Measurements from ENCODE around the gene OBP2A.
"Not testable (repeated sequence)": the region's sequence is repeated elsewhere in the genome, so short reads cannot be mapped to it uniquely, and the experiment has no call there.

Gene OBP2A

DNA sequence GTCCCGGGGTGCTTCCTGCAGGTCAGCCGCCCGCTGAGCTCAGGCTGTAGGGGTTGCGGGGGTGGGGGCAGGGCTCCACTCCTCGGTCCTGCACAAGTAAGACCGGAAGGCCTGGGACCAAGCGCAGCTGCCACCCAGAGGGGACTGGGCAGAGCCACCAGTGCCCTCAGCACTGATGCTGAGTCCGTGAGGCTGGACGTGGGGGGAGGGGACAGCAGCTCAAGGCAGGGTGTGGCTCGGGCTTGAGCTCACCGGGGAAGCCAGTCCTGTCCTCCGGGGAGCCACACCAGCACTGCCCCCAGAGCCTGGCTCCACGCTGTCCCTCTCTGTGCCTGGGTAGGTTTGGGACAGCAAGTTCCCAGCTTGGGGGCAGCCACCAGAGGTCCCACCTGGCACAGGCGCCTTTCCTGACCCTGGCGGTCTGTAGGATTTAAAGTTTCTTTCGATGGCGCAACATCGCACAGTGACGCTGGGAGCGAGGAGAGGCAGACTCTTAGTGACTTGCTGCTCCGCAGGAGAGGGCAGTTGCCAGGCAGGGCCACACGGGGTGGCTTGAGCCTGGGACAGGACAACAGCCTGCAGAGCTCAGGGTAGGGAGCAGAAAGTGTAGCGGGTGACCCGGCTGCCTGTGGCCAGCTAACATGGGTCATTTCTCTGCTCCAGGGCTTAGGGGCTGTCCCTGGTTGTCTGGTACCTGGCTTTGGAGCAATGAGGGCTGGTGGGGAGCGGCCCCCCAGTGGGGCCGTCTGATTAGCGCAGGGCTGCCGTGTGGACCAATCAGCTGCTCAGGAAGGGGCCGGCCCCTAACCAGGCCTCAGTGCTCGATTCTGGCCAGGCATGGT lies 19.0 kb upstream of the OBP2A start:
- no peak for DNase-seq (ENCODE audit: low spot score)

DNA sequence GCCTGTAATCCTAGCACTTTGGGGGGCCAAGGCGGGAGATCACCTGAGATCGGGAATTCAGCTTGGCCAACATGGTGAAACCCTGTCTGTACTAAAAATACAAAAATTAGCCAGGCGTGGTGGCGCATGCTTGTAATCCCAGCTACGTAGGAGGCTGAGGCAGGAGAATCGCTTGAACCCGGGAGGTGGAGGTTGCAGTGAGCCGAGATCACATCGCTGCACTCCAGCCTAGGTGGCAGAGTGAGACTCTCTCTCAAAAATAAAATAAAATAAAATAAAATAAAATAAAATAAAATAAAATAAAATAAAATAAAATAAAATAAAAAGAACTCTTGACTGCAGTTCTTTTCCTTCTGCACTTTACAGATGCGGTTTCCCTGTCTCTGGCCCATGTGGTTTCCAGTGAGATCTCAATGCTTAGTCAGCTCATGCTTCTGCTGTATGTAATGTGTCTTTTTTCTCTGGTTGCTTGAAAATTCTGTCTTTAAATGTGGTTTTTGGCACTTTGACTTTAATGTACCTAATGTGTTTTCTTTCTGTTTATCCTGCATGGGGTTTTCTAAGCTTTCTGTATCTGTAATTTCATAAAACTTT lies 17.0 kb upstream of the OBP2A start:
- DNase-seq (ENCODE audit: low spot score) = not testable (repeated sequence)

DNA sequence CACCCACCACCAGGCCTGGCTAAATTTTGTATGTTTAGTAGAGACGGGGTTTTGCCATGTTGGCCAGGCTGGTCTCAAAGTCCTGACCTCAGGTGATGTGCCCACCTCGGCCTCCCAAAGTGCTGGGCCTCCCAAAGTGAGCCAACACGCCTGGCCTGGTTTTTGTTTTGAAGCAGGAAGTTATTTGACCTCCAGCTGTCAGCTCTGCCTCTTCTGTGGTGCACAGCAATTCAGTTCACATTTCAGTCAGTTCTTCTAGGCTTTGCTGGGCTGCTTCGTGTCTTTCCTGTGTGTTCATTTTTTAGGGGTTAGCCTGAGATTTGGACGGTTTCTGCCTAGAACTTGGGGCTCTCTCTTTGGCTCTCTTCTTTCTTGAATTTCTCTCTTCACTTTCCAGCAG lies 15.8 kb upstream of the OBP2A start:
- DNase-seq (ENCODE audit: low spot score) = no peak

DNA sequence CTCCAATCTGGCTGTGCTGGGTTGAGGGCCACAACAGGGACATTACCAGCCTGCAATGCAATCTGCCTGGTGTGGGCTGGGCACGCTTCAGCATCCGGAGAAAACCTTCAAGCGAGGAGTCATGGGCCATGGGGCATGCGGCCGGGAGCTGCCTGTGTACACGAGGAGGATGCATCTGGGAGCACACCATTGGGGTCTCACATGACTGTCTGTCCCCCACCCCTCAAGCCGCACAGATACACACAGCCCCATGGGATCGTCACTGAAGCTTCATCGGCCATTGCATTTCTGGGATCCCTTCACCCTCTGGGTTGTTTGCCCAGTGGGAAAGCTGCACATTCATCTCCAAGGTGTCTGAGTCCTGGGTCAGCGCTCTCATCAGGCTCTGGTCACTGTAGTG lies 14.8 kb upstream of the OBP2A start:
- no peak for DNase-seq (ENCODE audit: low spot score)

DNA sequence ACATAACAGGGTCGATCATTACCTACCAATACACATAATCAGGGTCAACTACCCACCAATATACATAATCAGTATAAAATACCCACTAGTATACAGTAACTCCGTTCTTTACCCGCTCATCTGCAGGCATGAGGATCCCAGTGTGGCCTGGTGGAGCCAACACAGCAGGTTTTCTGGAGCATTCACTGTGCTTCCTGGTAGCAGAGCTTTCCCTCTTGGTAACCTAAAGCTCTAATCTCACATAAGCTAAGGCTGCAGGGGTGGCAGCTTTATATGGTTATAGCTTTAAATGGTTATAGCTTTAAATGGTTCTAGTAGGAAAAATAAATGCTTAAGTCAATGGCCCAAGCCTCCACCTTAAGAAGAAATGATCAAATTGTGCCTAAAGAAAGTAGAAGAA lies 12.8 kb upstream of the OBP2A start:
- DNase-seq (ENCODE audit: low spot score) = no peak

DNA sequence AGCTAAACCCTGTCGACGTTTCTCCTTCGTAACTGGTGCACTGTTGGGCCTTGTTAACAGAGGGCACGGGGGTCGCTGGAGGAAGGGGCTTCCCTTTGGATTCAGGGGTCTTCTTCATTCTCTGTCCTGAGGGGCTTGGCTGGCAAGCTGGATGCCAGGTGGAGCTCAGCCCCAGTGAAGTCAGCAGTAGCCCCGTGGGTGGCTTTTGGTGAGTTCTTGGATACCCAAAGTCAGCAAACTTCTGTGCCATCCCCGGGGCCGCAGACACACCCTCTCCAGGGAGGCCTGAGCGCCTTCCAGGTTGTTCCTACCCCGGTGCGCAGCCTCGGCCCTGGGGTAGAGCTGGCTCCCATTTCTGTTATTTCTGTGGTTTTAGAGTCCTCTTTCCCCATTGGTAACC lies 12.3 kb upstream of the OBP2A start:
- no peak for DNase-seq (ENCODE audit: low spot score)

DNA sequence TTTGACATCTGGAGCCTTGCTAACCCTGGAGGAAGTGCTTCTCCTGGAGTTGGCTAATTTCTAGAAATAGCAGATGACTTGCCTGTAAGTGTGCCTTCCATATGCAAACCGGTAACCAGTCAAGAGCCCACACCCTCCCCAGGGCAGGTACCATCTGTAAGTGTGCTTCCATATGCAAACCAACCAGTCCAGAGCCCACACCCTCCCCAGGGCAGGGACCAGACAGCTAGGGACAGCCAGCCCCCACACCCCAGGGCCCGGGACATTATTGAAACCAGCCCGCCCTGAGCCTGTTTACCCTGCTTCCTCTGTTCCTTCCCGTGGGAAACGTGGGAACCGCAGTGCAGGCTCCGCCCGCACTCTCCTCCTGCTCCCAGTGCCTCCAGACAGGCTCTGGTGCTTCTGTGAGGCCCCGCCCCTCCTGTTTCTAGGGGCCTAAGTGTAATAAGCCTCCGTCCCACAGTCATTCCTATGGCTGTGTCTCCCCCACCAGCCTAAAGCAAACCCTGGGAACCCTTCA lies 11.7 kb upstream of the OBP2A start:
- not testable (repeated sequence) for DNase-seq (ENCODE audit: low spot score)

DNA sequence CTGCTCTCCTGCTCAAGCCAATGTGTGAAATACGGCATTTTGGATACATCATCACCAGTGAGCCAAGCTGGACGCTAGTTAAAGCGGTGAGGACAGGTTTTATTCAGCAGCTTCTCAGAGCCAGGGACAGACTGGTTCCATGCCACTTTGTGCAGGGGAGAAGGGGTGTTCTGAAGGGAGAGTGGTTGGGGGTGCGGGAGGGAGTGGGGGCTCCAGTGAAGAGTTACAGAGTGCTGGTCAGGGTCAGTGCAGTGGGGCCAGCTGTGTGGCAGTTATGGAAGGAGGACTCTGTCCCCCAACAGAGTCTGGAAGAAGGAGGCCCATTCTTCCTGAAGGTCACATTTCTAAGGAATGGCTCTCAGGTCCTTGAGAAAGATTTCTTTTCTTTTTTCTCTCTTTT lies 11.1 kb upstream of the OBP2A start:
- not testable (repeated sequence) for DNase-seq (ENCODE audit: low spot score)

DNA sequence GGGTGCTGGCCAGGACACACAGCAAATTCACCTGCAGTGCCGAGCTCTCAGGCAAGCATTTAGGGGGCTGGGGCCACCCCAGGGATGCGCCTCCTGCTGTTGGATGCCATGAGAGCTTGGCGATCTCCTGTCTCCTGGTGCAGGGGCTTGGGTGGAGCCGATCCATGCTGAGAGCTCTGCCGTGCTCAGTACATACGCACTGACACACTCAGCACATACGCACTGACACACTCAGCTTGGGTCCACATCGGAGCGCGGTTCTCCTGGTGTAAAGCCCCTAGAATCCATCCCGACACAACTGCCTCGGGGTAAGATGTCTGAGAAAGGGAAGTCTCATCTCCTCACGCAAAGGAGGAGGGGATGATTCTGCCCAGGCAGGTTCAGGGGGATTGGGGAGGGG lies 10.3 kb upstream of the OBP2A start:
- not testable (repeated sequence) for DNase-seq (ENCODE audit: low spot score)

DNA sequence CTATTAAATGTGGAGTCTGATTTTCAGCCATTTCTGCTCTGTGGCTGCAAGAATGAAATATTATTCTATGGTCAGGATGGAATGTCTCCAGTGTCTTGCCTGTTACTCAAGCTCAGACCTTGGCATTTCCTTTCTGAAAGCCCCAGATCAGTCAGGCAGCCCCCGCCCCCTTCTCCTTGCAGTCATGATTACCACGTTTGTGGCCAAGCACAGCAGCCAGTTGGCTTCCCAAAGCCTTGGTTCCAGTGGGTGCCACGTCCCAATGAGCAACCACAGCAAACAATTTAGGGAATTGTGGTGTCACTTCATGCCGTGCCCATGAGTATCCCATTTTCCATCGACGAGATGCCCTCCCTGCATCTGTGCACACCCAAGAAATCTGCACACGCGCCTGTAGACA lies 9.7 kb upstream of the OBP2A start:
- DNase-seq (ENCODE audit: low spot score) = peak; percentile 51

DNA sequence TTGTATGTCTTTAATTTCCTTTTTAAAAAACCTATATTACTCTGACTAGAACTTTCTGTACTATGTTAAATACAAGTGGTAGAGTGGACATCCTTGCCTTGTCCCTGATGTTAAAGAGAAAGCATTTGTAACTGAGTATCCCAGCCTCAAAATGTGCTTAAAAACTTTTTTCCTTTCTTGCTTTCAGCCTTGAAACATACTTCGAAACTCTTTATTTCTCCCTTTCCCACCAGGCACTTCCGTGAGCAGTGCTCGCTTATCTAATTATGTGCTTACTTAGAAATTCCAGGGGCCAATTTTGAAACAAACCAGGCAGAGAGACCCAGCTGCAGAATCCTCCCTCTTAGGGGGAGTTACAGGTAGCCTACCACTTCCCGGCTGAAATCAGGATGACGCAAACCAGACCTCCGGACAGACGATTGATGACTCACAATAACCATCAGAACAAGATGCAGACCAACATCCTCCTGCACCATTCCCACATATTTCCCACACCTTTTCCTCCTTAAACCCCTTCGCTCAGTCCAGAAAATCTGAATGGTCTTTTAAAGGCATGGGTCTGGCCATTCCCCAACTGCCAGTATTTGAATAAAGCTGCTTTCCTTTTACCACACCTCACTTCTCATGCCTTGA lies 2.5 kb upstream of the OBP2A start:
- DNase-seq (ENCODE audit: low spot score) = not testable (repeated sequence)

DNA sequence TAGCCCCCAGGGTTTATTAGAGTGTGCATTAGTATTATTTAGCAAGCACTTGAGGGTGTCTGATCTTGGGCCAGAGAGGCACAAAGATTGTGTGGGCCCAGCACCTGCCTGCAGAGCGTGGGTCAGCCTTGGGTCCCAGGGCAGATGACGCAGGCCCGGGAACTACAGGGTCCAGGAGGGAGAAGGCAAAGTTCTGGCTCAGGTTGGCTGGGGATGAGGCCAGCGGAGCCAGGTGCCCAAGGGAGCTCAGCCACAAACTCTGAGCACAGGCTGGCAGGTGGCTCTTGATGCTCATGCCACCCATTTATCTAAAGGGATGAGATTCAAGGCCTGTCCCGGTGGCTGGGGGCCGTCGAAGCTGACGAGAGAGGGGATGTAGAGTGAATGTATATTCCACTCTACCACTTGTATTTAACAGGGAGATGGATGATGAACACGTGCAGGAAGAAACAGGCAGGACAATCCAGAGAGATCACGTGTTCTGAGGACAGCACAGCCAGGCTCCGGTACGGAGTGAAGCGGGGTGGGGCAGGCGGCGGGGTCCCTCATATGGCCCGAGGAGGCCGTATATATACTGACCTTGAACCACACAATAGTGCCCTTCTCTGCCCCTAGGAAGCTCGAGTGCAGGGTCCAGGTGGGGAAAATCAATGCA lies 818 bp upstream of the OBP2A start:
- DNase-seq (ENCODE audit: low spot score) = no peak

DNA sequence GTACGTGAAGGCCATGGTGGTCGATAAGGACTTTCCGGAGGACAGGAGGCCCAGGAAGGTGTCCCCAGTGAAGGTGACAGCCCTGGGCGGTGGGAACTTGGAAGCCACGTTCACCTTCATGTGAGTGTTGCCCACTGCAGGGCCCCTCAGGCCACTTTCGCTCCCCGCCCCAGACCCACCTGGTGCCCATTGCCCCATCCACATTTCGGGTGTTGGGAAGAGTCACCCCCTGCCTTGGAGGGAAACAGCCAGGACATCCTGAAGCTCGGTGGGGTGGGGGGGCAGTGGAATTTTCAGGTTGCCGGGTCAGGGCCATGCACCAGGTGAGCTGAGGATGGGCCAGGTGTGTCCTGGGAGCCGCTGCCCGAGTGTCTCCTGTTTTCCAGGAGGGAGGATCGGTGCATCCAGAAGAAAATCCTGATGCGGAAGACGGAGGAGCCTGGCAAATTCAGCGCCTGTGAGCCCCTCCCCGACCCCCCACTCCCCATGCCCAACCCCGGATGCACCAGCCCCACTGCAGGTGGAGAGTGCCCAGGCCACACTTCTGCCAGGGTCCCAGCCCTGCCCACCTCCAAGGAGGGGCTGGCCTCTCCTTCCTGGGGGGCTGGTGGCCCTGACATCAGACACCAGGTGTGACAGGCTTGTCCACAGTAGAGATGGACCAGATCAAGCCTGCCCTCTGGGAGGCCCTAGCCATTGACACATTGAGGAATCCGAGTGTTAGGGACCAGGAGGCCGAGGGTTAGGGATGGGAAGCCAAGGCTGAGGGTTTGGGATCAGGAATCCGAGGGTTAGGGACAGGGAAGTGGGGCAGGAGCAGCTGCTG lies 1.1 kb downstream of the OBP2A start:
- DNase-seq (ENCODE audit: low spot score) = not testable (repeated sequence)

DNA sequence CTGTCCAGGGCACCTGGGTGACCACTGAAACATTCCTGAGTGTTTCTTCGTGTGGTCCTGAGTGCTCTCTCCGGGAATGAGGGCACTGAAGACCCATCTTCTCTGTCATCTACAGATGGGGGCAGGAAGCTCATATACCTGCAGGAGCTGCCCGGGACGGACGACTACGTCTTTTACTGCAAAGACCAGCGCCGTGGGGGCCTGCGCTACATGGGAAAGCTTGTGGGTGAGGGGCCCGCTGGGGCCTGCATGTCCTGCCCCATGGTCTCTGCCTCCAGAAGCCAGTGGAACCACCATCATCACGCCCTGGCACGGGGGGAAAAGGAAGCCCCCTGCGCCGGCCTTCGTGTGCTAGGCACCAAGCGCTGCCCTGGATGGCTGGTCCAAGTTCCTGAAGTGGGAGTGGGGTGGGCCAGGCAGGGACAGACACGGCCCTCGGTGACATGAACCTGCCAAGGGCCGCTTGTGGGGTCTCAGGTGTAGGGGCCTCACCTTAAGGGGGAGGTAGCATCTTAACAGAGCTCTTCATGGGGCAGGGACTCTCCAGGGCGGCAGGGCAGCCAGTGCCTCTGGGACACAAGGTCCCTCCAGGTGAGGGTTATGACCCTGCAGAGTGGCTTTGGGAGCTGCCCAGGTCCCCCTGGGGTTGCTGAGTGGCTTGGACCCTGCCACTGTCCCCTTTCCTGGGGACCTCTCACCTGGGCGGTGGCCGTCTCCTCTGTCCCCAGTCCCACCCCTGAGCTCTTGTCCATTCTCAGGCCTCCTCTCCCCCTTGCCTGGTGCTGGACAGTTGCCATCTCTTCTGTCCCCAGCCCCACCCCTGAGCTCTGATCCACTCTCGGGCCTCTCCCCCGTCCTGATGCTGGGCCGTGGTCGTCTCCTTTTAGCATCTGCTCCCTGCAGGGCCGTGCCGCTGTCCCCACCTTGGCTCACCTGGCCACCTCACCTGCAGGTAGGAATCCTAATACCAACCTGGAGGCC lies 2.1 kb downstream of the OBP2A start:
- no peak for DNase-seq (ENCODE audit: low spot score)

DNA sequence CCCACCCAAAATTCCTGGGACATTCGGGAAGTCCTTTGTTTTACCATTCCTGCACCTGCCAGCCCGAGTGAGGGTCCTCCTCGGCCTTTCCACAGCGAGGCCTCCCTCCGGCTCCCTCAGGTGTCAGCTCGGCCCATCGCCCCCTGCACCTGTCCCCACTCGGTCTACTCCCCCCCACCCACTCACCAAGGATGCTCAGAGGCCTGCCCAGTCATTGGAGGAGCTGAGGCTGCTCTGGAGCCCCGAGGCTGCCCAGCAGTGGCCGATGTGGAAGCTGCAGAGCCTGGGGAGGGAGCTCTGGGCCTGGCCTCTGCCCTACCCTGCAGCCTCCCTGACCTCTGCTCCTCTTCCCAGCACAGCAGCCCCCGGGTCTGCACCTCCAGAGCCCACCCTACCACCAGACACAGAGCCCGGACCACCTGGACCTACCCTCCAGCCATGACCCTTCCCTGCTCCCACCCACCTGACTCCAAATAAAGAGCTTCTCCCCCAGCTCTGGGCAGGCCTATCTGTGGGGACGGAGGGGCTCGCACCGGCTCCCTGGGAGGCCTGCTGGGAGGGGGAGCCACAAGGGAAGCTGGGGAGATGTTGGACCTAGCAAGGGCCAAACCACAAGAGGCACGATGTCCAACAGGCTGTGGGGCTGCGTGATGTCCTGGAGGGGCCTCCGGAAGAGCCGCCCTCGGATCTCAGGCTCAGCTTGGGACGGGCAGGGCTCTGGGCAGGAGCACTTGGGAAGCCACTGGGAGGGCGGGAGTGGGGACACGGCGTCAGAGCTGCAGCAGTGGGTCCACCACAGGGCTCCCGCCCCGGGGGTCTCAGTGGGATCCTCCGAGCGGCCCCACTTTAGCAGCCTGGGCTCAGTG lies 3.8 kb downstream of the OBP2A start:
- DNase-seq (ENCODE audit: low spot score) = not testable (repeated sequence)

DNA sequence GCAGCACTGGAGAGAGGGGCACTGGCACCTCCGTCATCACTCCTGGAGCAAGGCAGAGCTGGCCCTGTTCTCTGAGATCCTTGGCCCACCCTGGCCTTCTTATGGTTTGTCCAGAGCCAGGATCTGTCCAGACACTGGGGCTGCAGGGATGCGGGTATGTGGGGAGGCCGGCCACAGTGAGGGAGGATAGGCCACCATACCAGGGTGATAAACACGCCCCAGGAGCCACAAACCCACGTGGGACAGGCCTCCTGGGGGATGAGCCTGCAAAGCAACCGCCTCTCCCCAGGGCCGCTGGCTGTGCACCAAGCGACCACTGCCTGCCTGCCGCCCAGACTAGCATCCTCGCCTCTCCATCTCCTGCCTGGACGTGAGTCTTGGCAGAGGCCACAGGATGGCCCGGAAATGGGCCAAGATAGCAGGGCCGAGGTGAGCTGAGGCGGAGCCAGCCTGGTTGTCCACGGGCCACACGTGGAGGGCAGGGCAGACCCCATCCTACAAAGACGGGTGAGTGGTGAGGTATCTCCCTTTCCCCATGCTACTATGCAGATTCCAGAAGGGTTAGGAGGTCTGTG lies 4.5 kb downstream of the OBP2A start:
- DNase-seq (ENCODE audit: low spot score) = no peak

DNA sequence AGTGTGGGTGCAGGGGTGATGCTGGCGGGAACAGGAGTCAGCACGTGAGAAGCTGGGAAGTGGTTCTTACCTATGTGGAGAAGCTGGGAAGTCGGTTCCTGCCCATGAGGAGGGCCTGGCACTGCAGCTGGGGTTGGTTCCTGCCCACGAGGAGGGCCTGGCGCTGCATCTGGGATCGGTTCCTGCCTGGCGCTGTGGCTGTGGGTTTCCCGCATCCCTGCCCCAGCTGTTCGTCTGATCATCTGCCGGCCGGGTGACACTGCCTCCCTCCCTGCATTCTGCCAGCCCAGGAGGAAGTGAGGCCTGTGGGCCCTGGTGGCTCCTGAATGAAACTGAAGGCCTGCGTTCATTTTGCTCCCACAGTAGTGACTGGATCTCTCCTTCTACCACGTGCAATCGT lies 5.1 kb downstream of the OBP2A start:
- no peak for DNase-seq (ENCODE audit: low spot score)

DNA sequence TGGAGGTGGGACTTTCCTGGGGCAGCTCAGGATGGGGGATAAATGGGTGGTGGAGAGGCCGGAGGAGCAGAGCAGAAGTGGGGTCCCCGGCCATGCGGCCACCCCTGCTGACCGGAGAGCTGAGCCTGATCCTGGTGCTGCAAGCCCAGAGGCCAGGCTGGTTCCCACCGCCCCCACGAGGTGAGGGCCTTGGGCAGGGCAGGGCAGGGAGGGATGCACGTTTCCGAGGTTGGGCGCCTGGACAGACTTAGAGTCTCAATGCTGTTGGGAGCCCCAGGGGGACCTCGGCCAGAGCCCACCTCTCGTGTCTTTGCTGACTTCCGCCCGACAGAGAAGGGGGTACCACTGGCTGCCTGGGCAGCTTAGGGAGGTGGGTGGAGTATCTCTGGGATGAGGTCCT lies 5.5 kb downstream of the OBP2A start:
- no peak for DNase-seq (ENCODE audit: low spot score)

All from AG08395 (cell line).